ENCODE data around the gene SLC7A7. TPM values are rescaled to one million over a fixed set of nuclear protein-coding genes. Genes with fewer than 3 reads are reported as not detected.
"Not testable (repeated sequence)": the region's sequence is repeated elsewhere in the genome, so short reads cannot be mapped to it uniquely, and the experiment has no call there.

The SLC7A7 gene
- polyA plus RNA-seq, 1 donor = 25.7 TPM

DNA sequence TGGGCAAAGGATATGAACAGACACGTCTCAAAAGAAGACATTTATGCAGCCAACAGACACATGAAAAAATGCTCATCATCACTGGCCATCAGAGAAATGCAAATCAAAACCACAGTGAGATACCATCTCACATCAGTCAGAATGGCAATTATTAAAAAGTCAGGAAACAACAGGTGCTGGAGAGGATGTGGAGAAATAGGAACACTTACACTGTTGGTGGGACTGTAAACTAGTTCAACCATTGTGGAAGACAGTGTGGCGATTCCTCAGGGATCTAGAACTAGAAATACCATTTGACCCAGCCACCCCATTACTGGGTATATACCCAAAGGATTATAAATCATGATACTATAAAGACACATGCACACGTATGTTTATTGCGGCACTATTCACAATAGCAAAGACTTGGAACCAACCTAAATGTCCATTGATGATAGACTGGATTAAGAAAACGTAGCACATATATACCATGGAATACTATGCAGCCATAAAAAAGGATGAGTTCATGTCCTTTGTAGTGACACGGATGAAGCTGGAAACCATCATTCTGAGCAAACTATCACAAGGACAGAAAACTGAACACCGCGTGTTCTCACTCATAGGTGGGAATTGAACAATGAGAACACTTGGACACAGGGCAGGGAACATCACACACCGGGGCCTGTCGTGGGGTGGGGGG, 57.1 kb downstream of the SLC7A7 start:
- not testable (repeated sequence) for DNase-seq (ENCODE audit: low read depth)

DNA sequence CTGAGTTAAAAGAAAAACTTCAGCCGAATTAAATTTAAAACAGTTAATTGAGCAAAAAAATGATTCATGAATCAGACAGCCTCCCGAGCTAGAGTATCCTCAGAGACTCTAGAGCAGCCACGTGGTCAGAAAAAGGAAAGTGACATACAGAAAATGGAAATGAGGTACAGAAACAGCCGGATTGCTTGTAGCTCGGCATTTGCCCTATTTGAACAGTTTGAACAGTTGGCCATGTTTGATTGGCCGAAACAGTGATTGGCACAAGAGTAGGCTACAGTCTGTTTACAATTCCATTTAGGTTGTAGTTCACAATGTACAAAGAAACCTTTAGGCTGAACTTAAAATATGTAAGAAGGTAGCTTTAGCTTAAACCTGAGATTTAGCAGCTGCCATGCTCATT, 61.6 kb downstream of the SLC7A7 start:
- no peak for DNase-seq (ENCODE audit: low read depth)

DNA sequence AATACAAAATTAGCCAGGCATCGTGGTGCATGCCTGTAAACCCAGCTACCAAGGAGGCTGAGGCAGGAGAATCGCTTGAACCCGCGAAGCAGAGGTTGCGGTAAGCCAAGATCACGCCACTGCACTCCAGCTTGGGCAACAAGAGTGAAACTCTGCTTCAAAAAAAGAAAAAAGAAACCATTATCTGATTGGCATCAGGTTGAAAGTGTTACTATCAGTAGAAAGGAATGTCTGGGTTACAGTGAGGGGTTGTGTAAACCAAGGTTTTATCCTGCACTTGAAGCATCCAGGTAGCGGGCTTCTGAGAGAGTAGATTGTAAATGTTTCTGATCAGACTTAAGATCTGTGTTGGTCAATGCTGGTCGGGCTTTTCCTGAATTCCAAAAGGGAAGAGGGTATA, 62.8 kb downstream of the SLC7A7 start:
- DNase-seq (ENCODE audit: low read depth) = no peak

DNA sequence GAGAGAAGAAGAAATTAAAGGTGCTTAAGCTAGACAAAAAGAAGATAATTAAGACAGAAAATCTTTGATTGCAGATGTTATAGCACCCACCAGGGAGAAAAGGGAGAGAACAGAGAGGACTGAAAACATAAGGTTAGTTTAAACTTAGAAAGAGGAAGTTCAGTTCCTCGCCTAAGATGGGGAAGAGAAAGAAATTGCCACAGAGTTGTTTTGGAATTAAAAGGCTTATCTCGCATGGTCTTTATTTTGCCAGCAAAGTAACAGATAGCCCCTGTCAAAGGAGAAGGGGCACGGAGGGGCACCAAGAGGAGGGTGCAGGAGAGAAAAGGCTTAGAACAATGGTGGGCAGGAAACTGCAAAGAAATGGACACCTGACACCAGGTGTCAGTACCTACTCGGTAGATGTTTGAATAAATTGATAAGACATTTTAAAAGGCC, 66.6 kb downstream of the SLC7A7 start:
- no peak for DNase-seq (ENCODE audit: low read depth)

DNA sequence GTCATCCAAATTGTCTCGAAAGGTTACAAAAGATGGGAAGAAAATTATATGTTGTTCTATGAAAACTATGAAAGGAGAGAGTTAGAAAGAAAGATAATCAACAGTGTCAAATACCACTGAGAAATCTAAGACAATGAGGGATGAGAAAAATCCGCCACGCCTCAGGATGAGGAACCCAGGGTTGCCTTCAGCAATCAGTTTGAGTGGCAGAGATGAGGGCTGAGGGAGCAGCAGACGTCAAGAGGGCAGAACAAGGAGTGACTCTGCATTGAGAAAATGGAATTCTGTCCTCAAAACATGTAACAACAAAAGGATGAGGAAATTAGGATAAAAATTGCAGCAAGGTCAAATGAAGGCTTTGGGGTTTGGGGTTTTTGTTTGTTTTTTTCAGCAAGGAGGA, 67.0 kb downstream of the SLC7A7 start:
- no peak for DNase-seq (ENCODE audit: low read depth)

DNA sequence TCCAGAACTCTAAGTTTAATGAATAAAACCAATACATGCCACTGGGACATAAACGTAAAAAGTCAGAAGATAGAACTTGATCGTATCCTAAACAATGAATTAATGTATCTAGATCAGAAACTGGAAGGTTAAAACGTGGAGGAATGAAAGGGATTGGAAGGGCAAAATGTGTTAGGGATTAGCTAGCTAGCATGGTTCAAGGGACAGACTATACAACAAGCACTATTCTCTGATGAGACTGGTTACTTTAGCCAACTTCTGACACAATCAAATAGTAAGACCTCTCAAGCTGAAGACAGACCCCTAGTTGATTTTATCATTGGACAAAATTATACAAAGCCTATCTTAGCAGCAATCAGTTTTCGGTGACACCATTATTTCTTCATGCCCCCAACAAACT, 67.5 kb downstream of the SLC7A7 start:
- no peak for DNase-seq (ENCODE audit: low read depth)

DNA sequence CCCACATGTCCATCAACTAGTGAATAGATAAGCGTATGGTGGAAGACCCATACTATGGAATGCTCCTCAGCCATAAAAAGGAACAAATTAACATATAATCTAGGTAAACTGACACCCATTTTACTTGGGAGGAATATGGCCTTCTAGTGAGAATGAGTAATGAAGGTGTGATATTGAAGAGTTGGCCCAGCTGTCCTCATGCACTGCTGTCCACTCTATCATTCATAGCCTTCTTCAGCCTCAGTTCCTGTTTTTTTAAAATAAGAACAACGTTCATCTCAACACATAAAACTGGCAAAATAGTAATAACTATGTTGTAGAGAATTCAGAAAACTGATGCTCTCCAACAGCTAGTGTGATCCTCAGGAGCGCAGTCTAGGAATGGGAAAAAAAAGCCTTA, 75.2 kb downstream of the SLC7A7 start:
- no peak for DNase-seq (ENCODE audit: low read depth)

DNA sequence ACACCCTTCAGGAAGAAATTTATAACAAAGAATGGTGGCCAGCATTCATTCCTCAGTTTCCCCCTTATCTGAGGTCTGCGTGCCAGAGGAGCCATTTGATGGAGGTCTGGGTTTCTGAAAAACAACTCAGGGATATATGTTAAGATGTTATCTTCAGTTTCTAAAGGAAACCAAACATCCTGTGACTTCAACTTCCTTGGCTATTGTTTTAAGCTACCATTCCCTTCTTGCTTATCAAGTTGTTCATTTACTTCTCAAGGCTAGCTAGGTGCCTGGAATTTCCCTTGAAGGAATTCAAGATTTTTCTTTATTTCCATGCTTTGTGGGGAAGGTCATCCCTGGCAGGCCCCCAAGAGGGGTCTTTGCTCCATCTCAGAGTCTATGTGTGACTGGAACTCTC, 75.8 kb downstream of the SLC7A7 start:
- no peak for DNase-seq (ENCODE audit: low read depth)

DNA sequence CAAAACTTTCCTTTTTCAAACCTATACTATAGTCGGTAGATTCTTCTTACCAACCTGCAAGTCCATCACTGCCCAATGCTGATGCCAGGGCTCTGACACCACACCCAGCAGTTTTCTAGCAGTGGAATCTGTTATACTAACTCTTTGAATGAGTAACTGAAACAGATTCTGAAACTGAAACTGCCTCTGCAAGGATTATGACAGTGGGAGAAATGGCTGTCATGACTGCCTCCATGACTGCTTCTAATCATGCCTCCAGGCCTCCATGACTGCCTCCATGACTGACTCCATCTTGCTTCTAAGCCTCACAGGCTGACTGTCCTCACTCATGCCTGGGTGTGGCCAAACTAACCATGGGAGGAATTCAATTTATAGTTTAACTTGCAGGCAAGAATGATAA, 78.2 kb downstream of the SLC7A7 start:
- no peak for DNase-seq (ENCODE audit: low read depth)

DNA sequence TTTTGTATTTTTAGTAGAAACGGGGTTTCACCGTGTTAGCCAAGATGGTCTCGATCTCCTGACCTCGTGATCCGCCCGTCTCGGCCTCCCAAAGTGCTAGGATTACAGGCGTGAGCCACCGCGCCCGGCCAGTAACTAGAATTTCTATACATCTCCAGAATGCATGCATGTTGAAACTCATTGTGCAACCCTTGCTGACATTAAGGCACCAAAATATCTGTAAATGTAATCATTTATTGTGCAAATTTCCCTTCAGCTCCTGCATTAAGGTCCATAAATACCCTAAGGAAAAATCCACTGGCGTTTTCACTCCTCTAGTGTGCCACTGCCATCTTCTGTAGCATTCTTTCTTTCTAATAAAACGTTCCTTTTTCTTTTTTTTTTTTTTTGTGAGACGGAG, 78.9 kb downstream of the SLC7A7 start:
- DNase-seq (ENCODE audit: low read depth) = not testable (repeated sequence)

DNA sequence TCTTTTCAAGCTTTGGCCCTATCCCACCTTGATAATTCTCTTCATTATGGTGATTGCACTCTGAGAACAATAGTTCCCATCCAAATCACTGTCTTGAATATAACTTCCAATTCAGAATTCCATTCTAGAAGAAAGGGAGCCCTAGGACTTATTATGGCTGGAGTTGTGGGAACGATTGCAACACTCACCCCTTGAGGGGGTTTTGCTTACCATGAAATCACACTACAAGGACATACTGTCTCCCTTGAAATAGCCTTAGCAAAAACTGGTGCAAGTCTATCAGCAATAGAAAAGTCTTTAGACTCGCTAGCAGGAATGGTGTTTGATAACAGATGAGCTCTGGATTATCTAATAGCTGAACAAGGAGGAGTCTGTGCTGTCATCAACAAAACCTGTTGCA, 80.1 kb downstream of the SLC7A7 start:
- DNase-seq (ENCODE audit: low read depth) = no peak

DNA sequence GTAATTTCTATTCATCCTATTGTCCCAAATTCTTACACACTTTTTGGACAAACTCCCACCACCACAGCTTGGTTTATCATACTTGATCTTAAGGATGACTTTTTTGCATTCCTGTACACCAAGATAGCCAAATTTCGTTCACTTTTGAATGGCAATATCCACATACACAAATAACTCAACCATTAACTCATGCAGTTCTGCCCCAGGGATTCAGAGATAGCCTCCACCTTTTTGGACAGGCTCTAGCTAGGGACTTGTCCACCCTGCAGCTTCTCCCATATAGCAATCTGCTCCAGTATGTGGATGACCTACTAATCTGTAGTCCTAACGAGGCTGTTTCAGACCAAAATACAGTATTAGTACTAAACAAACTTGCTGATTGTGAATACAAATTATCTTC, 81.4 kb downstream of the SLC7A7 start:
- DNase-seq (ENCODE audit: low read depth) = no peak

DNA sequence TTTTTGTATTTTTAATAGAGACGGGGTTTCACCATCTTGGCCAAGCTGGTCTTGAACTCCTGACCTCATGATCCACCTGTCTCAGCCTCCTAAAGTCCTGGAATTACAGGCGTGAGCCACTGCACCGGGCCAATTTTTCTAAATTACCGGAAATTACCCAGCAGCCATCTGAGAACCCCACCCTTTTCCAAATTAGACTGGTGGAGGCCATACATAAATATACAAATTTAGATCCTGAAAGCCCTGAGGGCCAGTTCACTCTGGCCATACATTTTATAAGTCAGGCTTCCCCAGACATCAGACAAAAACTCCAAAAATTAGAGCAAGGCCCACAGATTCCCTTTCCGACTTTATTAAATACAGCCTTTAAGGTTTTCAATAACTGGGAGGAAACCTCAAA, 83.2 kb downstream of the SLC7A7 start:
- not testable (repeated sequence) for DNase-seq (ENCODE audit: low read depth)

DNA sequence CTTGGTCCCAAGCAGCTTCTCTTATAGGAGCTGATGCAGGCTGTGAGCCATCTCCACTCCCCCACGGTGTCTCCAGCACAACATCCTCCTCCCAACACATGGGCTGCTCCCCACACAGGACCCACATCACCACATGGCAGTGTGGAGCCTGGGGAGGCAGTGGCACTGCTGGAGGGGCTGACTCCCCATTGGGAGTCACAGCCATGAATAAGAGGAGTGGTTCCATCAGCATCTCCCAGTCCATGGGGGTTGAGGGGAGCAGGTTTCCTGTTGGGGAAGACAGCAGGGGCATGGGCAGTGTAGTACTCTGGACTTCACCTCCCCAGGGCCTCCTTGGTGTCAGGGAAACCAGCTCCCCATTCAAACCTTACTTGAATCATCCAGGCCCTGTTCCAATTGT, 89.2 kb downstream of the SLC7A7 start:
- DNase-seq (ENCODE audit: low read depth) = no peak

DNA sequence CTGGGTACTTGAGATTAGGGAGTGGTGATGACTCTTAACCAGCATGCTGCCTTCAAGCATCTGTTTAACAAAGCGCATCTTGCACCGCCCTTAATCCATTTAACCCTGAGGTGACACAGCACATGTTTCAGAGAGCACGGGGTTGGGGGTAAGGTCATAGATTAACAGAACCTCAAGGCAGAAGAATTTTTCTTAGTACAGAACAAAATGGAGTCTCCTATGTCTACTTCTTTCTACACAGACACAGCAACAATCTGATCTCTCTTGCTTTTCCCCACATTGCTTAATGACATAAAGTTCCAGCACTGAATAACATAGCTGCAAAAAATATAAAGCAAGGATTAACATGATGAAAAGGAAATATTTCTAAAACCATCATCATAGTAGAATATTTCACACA, 89.9 kb downstream of the SLC7A7 start:
- DNase-seq (ENCODE audit: low read depth) = not testable (repeated sequence)

DNA sequence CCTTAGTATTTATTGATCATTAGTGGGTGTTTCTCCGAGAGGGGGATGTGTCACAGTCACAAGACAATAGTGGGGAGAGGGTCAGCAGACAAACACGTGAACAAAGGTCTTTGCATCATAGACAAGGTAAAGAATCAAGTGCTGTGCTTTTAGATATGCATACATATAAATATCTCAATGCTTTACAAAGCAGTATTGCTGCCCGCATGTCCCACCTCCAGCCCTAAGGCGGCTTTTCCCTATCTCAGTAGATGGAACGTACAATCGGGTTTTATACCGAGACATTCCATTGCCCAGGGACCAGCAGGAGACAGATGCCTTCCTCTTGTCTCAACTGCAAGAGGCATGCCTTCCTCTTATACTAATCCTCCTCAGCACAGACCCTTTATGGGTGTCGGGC, 90.4 kb downstream of the SLC7A7 start:
- DNase-seq (ENCODE audit: low read depth) = not testable (repeated sequence)

DNA sequence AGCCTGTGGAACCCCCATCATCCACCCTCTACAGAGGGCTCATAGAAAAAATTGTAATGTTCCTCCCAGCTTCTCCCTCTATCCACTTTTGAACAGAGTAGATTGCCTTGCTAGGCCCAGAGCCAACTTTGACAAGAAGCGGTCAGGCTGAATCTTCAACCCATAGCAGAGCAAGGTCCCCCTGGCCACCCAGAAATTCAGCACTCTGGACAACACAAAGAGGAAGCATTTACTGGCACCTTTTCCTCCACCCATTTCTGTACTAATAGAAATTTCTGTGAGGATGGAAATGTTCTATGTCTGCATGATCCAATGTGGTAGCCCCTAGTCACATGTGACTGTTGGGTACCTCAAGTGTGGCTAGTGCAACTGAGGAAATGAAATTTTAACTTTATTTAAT, 91.4 kb downstream of the SLC7A7 start:
- DNase-seq (ENCODE audit: low read depth) = no peak

Other genes with a start within 250 kb of the SLC7A7 start
- gene DAD1, start 226.2 kb downstream of the SLC7A7 start, polyA plus RNA-seq (ENCODE audit: insufficient read length) = 111 TPM
- gene ABHD4, start 217.1 kb downstream of the SLC7A7 start, polyA plus RNA-seq (ENCODE audit: insufficient read length) = 13.3 TPM
- 0.13 TPM for gene OR6J1, start 171.1 kb downstream of the SLC7A7 start, polyA plus RNA-seq (ENCODE audit: insufficient read length)
- 250 TPM for gene OXA1L, start 48.7 kb downstream of the SLC7A7 start, polyA plus RNA-seq (ENCODE audit: insufficient read length)
- gene MRPL52, start 14.5 kb upstream of the SLC7A7 start, polyA plus RNA-seq (ENCODE audit: insufficient read length) = 73.7 TPM
- gene MMP14, start 21.1 kb upstream of the SLC7A7 start, polyA plus RNA-seq (ENCODE audit: insufficient read length) = 157 TPM
- 36.5 TPM for gene LRP10, start 56.3 kb upstream of the SLC7A7 start, polyA plus RNA-seq (ENCODE audit: insufficient read length)
- 0.24 TPM for gene REM2, start 67.8 kb upstream of the SLC7A7 start, polyA plus RNA-seq (ENCODE audit: insufficient read length)
- 57.9 TPM for gene RBM23, start 103.7 kb upstream of the SLC7A7 start, polyA plus RNA-seq (ENCODE audit: insufficient read length)
- 61.0 TPM for gene PRMT5, start 113.9 kb upstream of the SLC7A7 start, polyA plus RNA-seq (ENCODE audit: insufficient read length)
- gene HAUS4, start 141.7 kb upstream of the SLC7A7 start, polyA plus RNA-seq (ENCODE audit: insufficient read length) = 30.2 TPM
- 44.8 TPM for gene AJUBA, start 167.1 kb upstream of the SLC7A7 start, polyA plus RNA-seq (ENCODE audit: insufficient read length)
- gene C14orf93, start 194.7 kb upstream of the SLC7A7 start, polyA plus RNA-seq (ENCODE audit: insufficient read length) = 11.2 TPM
- gene PSMB5, start 219.5 kb upstream of the SLC7A7 start, polyA plus RNA-seq (ENCODE audit: insufficient read length) = 226 TPM
- not detected for gene PSMB11, start 226.8 kb upstream of the SLC7A7 start, polyA plus RNA-seq (ENCODE audit: insufficient read length)
- gene CDH24, start 242.1 kb upstream of the SLC7A7 start, polyA plus RNA-seq (ENCODE audit: insufficient read length) = 3.8 TPM